HEK293 (cell line): ENCODE measurements around the gene ZAR1.

Source experiments
- CTCF ChIA-PET: fragments of 350-600 bp; formaldehyde crosslinking; extraction: SDS; loops from one replicate; lab custom pipeline; 2021; ENCODE audit warnings: antibody characterized with exemption; lab: Yijun Ruan, JAX
- POLR2A ChIA-PET: fragments of 300-600 bp; formaldehyde crosslinking; extraction: SDS; loops from one replicate; lab custom pipeline; 2020; ENCODE audit warnings: antibody characterized with exemption, inconsistent platforms; lab: Yijun Ruan, JAX
- H3K27ac ChIP-seq: fragments of 200-500 bp; sonication (Bioruptor generic); 2 replicates; pipeline ENCODE4 v1.5.1; 2014; ENCODE audit warnings: low read depth, low read length, control low read depth, inconsistent platforms; ENCODE audit errors: extremely low read depth
- H3K36me3 ChIP-seq, 2 experiments: fragments of 200-500 bp in 1 of 2; sonication (Bioruptor generic) in 1 of 2; 1 replicate in 1 of 2; 2 replicates in 1 of 2; pipeline ENCODE4 v1.5.1; 2014 to 2017; ENCODE audit warnings: inconsistent platforms in 2 of 2, low read length in 2 of 2; ENCODE audit not compliant: control insufficient read depth in 2 of 2, insufficient read depth in 1 of 2
- H3K4me1 ChIP-seq: fragments of 200-500 bp; sonication (Bioruptor generic); 2 replicates; pipeline ENCODE4 v1.5.1; 2014; ENCODE audit warnings: mild to moderate bottlenecking, low read length, inconsistent platforms; ENCODE audit not compliant: control insufficient read depth, insufficient read depth
- H3K4me3 ChIP-seq: 2 replicates; pipeline ENCODE4 v1.5.1; 2011; ENCODE audit warnings: low read depth, mild to moderate bottlenecking, control low read depth, low read length, moderate library complexity
- H3K9me3 ChIP-seq: fragments of 200-500 bp; sonication (Bioruptor generic); 2 replicates; pipeline ENCODE4 v1.5.1; 2014; ENCODE audit warnings: low read depth, low read length, inconsistent platforms; ENCODE audit not compliant: control insufficient read depth, insufficient read depth
- HOXC10 ChIP-seq: sonication (generic); formaldehyde crosslinking; IDR thresholded peaks from 2 replicates; pipeline ENCODE4 v1.8.1; 2023; ENCODE audit warnings: mild to moderate bottlenecking, missing genetic modification reagents
- KLF17 ChIP-seq: fragments of 450-650 bp; formaldehyde crosslinking; IDR thresholded peaks from 2 replicates; pipeline ENCODE4 v1.5.1; 2016; ENCODE audit warnings: missing biosample characterization, missing genetic modification characterization
- SCRT2 ChIP-seq: fragments of 450-650 bp; formaldehyde crosslinking; IDR thresholded peaks from 2 replicates; pipeline ENCODE4 v1.5.1; 2016; ENCODE audit warnings: missing biosample characterization, missing genetic modification characterization
- SP3 ChIP-seq: fragments of 450-650 bp; formaldehyde crosslinking; IDR thresholded peaks from 2 replicates; pipeline ENCODE4 v1.5.1; 2016; ENCODE audit warnings: missing biosample characterization, missing genetic modification characterization
- ZBTB10 ChIP-seq: fragments of 450-650 bp; formaldehyde crosslinking; IDR thresholded peaks from 2 replicates; pipeline ENCODE4 v1.5.1; 2016; ENCODE audit warnings: missing biosample characterization, missing genetic modification characterization
- ZBTB49 ChIP-seq: fragments of 450-650 bp; formaldehyde crosslinking; IDR thresholded peaks from 2 replicates; pipeline ENCODE4 v1.5.1; 2016; ENCODE audit warnings: missing biosample characterization, missing genetic modification characterization, low read depth
- ZBTB7A ChIP-seq: fragments of 450-650 bp; formaldehyde crosslinking; IDR thresholded peaks from 2 replicates; pipeline ENCODE4 v1.5.1; 2016; ENCODE audit warnings: low read depth, missing biosample characterization, missing genetic modification characterization
- ZFP41 ChIP-seq: fragments of 450-650 bp; formaldehyde crosslinking; IDR thresholded peaks from 2 replicates; pipeline ENCODE4 v1.5.1; 2016; ENCODE audit warnings: missing biosample characterization, missing genetic modification characterization, borderline replicate concordance
- ZNF121 ChIP-seq: fragments of 450-650 bp; formaldehyde crosslinking; IDR thresholded peaks from 2 replicates; pipeline ENCODE4 v1.5.1; 2016; ENCODE audit warnings: missing biosample characterization, missing genetic modification characterization
- ZNF133 ChIP-seq: fragments of 450-650 bp; formaldehyde crosslinking; IDR thresholded peaks from 2 replicates; pipeline ENCODE4 v1.5.1; 2016; ENCODE audit warnings: missing biosample characterization, missing genetic modification characterization
- ZNF16 ChIP-seq: fragments of 450-650 bp; formaldehyde crosslinking; IDR thresholded peaks from 2 replicates; pipeline ENCODE4 v1.5.1; 2016; ENCODE audit warnings: low read depth, missing biosample characterization, missing genetic modification characterization
- ZNF19 ChIP-seq: fragments of 450-650 bp; formaldehyde crosslinking; IDR thresholded peaks from 2 replicates; pipeline ENCODE4; 2016; ENCODE audit warnings: missing biosample characterization, missing genetic modification characterization, low read depth
- ZNF23 ChIP-seq: fragments of 450-650 bp; formaldehyde crosslinking; IDR thresholded peaks from 2 replicates; pipeline ENCODE4 v1.5.1; 2016; ENCODE audit warnings: missing biosample characterization, missing genetic modification characterization, borderline replicate concordance
- ZNF292 ChIP-seq: fragments of 450-650 bp; formaldehyde crosslinking; IDR thresholded peaks from 2 replicates; pipeline ENCODE4 v1.5.1; 2016; ENCODE audit warnings: low read depth, missing biosample characterization, missing genetic modification characterization, borderline replicate concordance
- ZNF324 ChIP-seq: fragments of 450-650 bp; formaldehyde crosslinking; IDR thresholded peaks from 2 replicates; pipeline ENCODE4 v1.5.1; 2016; ENCODE audit warnings: missing biosample characterization, missing genetic modification characterization
- ZNF394 ChIP-seq: fragments of 450-650 bp; formaldehyde crosslinking; IDR thresholded peaks from 2 replicates; pipeline ENCODE4 v1.5.1; 2016; ENCODE audit warnings: missing biosample characterization, missing genetic modification characterization, mild to moderate bottlenecking, moderate library complexity, borderline replicate concordance
- ZNF488 ChIP-seq: fragments of 450-650 bp; formaldehyde crosslinking; IDR thresholded peaks from 2 replicates; pipeline ENCODE4 v1.5.1; 2016; ENCODE audit warnings: missing biosample characterization, missing genetic modification characterization
- ZNF501 ChIP-seq: fragments of 450-650 bp; formaldehyde crosslinking; IDR thresholded peaks from 2 replicates; pipeline ENCODE4 v1.5.1; 2016; ENCODE audit warnings: missing biosample characterization, missing genetic modification characterization
- ZNF530 ChIP-seq: fragments of 450-650 bp; formaldehyde crosslinking; IDR thresholded peaks from 2 replicates; pipeline ENCODE4 v1.5.1; 2016; ENCODE audit warnings: low read depth, missing biosample characterization, missing genetic modification characterization
- ZNF639 ChIP-seq: fragments of 450-650 bp; formaldehyde crosslinking; IDR thresholded peaks from 2 replicates; pipeline ENCODE4 v1.5.1; 2016; ENCODE audit warnings: missing biosample characterization, missing genetic modification characterization
- ZNF654 ChIP-seq: fragments of 450-650 bp; formaldehyde crosslinking; IDR thresholded peaks from 2 replicates; pipeline ENCODE4 v1.5.1; 2016; ENCODE audit warnings: low read depth, missing biosample characterization, missing genetic modification characterization
- ZNF707 ChIP-seq: fragments of 450-650 bp; formaldehyde crosslinking; IDR thresholded peaks from 2 replicates; pipeline ENCODE4 v1.5.1; 2016; ENCODE audit warnings: missing biosample characterization, missing genetic modification characterization
- ZNF76 ChIP-seq: fragments of 450-650 bp; formaldehyde crosslinking; IDR thresholded peaks from 2 replicates; pipeline ENCODE4; 2016; ENCODE audit warnings: low read depth, missing biosample characterization, missing genetic modification characterization, borderline replicate concordance

ZAR1 gene

GRCh38 chr4:48493452-48494100 lies 3.5 kb downstream of the ZAR1 start:
- ChIA-PET POLR2A (no interaction called here), CTCF (no interaction called here)
- no peak overlapping the region for H3K4me3 ChIP-seq
- no peaks in the 10 kb centered on the region for H3K9me3 ChIP-seq
- H3K27ac ChIP-seq = no peak overlapping the region
- peaks cover 0 to 7% of the 10 kb centered on the region in 2 experiments; a peak in 2 of 3 replicates for H3K36me3 ChIP-seq
- TF ChIP-seq ZNF133 = no peak
- TF ChIP-seq ZNF19 (tag by site-specific recombination) = no peak
- no peak for TF ChIP-seq ZNF23
- H3K4me1 ChIP-seq = no peaks in the 10 kb centered on the region

GRCh38 chr4:48495941-48496340 lies 5.9 kb downstream of the ZAR1 start:
- Histone ChIP-seq H3K36me3 (peaks cover 8 to 23% of the 10 kb centered on the region in 2 experiments), H3K4me3 (no peak overlapping the region), H3K27ac (no peak overlapping the region), H3K4me1 (no peaks in the 10 kb centered on the region), H3K9me3 (no peaks in the 10 kb centered on the region)
- CTCF ChIA-PET = no interaction called here
- POLR2A ChIA-PET = no interaction called here
- TF ChIP-seq ZNF639 (tag by site-specific recombination) (no peak), ZBTB10 (tag by site-specific recombination) (no peak), ZNF292 (tag by site-specific recombination) (no peak), ZNF501 (no peak), ZNF394 (tag by site-specific recombination) (no peak), HOXC10 (no peak), ZNF654 (tag by site-specific recombination) (no peak), ZNF121 (no peak), ZFP41 (no peak), ZBTB7A (no peak), ZNF324 (no peak), KLF17 (tag by site-specific recombination) (no peak), SP3 (tag by site-specific recombination) (no peak), ZNF76 (tag by site-specific recombination) (no peak), ZNF530 (tag by site-specific recombination) (no peak), ZBTB49 (tag by site-specific recombination) (no peak), ZNF16 (no peak), ZNF488 (tag by site-specific recombination) (no peak), ZNF707 (no peak), SCRT2 (tag by site-specific recombination) (no peak)
